ENCODE data around the gene EID3.

DNA sequence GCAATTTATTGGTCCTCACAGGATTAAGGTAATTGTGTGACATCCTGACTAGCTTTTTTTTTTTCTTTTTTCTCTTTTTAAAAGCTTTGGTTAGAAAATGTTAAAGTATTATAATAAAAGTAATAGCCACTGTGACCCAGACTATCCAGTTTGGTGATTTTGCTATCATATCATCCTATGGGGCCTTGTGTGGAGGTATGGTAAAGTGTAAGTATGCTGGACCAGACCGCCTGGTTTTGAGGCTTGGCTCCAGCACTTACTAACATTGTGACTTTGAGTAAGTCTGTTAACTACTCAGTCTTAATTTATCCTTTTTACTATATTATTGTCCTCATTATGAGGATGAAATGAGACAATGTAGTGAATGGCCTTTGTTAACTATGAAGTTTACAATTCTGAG is 15.5 kb downstream of the EID3 start:
- TF ChIP-seq TAF1 (IDR thresholded peaks at IDR 0.05; ENCODE audit: low read depth) (no peak), EGR1 (IDR thresholded peaks at IDR 0.05) (no peak), EP300 (IDR thresholded peaks at IDR 0.05; ENCODE audit: borderline replicate concordance) (no peak), ZBTB7A (IDR thresholded peaks at IDR 0.05; ENCODE audit: low read depth) (no peak), FOXM1 (IDR thresholded peaks at IDR 0.05; ENCODE audit: borderline replicate concordance, low read depth) (no peak), RAD21 (IDR thresholded peaks at IDR 0.05; ENCODE audit: low read depth) (no peak), YY1 (IDR thresholded peaks at IDR 0.05; ENCODE audit: low read depth) (no peak)
- TF ChIP-seq, protein P1, sequence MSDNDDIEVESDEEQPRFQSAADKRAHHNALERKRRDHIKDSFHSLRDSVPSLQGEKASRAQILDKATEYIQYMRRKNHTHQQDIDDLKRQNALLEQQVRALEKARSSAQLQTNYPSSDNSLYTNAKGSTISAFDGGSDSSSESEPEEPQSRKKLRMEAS (IDR thresholded peaks at IDR 0.05), result no peak

All from Ishikawa (cell line).